GM12878 (cell line): ENCODE results near the gene MFSD11.

Experiments
- DPF2 ChIP-seq: fragments of 450-650 bp; IDR thresholded peaks from 2 replicates; pipeline ENCODE4 v1.6.1; 2017; ENCODE audit warnings: mild to moderate bottlenecking
- STAT1 ChIP-seq: fragments of 450-650 bp; conservative IDR thresholded peaks from 2 replicates; pipeline ENCODE4 v1.6.1; 2014; ENCODE audit warnings: antibody characterized with exemption, mild to moderate bottlenecking

DNA sequence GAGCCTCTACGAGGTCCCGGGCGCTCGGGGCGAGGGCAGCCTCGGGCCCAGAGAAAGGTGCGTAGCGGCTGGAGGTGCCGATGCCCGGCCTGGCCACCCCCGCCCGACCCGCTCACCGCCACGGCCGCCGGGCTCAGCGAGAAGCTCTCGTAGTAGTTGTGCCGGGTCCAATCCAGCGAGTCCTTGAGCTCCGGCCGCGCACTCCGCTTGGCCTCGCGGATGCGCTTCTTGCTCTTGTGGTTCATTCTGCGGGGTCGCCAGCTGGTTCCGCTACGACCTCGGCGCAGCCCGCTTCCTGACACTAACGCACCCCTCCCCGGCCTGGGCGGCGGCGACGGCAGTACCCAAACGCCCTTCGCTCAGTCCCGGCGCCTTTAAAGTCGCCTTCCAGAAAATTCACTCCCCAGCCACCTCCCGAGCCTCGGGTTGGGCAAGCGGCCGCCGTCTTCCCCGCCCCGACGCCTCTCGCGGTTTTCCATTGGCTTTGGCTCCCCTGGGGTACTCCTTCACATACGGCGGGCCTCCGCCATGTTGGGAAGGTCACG is 11.6 kb upstream of the MFSD11 start, which contains the start of gene JMJD6:
- TF ChIP-seq DPF2 (no peak; the same call in none of the 2 replicates), STAT1 (no peak; the same call in 1 of the 2 replicates)
